HG03064 (cell line): ENCODE results near the gene RABAC1.
"Not testable (repeated sequence)": the region's sequence is repeated elsewhere in the genome, so short reads cannot be mapped to it uniquely, and the experiment has no call there.

Experiments
- ATAC-seq: cut with Tn5 transposase; IDR thresholded peaks from one replicate; pipeline ENCODE4 v1.9.1; 2021; ENCODE audit warnings: low read depth; ENCODE audit not compliant: unreplicated experiment

The RABAC1 gene

GRCh38 chr19:41959056-41960053, at the start of gene RABAC1:
TSS of gene RABAC1 (minus strand) at chr19:41959321. CDS start at chr19:41959292, 29 bp downstream.
- peak; percentile 81 for ATAC-seq

- no peak for ATAC-seq
These were observed 47.4 kb upstream of the RABAC1 start for GRCh38 chr19:42006569-42006968.

GRCh38 chr19:42005504-42005903, 46.4 kb upstream of the RABAC1 start:
- ATAC-seq = no peak

- ATAC-seq = no peak
These were observed 44.6 kb upstream of the RABAC1 start for GRCh38 chr19:42003506-42004294.

- ATAC-seq = no peak
These were observed 40.7 kb upstream of the RABAC1 start for GRCh38 chr19:41999878-42000208.

GRCh38 chr19:41999071-41999877, 40.2 kb upstream of the RABAC1 start:
- ATAC-seq = no peak

GRCh38 chr19:41998246-41999020, 39.3 kb upstream of the RABAC1 start:
- ATAC-seq = no peak

- ATAC-seq = no peak
These were observed 38.7 kb upstream of the RABAC1 start for GRCh38 chr19:41997851-41998229.

GRCh38 chr19:41997121-41997850, 38.2 kb upstream of the RABAC1 start:
- no peak for ATAC-seq

- no peak for ATAC-seq
These were observed 37.1 kb upstream of the RABAC1 start for GRCh38 chr19:41995959-41996797.

- ATAC-seq = no peak
These were observed 36.2 kb upstream of the RABAC1 start for GRCh38 chr19:41994994-41995958.

GRCh38 chr19:41994521-41994971, 35.4 kb upstream of the RABAC1 start:
- no peak for ATAC-seq

GRCh38 chr19:41993612-41994483, 34.7 kb upstream of the RABAC1 start, which contains the start of gene ATP1A3:
TSS of gene ATP1A3 (minus strand) at chr19:41994230. CDS start at chr19:41994076, 154 bp downstream.
- no peak for ATAC-seq

GRCh38 chr19:41991925-41992569, 32.9 kb upstream of the RABAC1 start:
- not testable (repeated sequence) for ATAC-seq

GRCh38 chr19:41991025-41991424, 31.9 kb upstream of the RABAC1 start:
- no peak for ATAC-seq

GRCh38 chr19:41990615-41991014, 31.5 kb upstream of the RABAC1 start:
- ATAC-seq = no peak
